NCI-H226 (cell line): Measurements from ENCODE around the gene IGFBP6.

Source experiments
- DNase-seq: peaks from one replicate; pipeline ENCODE4 v3.0.0-alpha.2; 2015

Gene IGFBP6

GRCh38 chr12:53122961-53123468, 25.5 kb downstream of the IGFBP6 start:
- peak; percentile 98 for DNase-seq

DNA sequence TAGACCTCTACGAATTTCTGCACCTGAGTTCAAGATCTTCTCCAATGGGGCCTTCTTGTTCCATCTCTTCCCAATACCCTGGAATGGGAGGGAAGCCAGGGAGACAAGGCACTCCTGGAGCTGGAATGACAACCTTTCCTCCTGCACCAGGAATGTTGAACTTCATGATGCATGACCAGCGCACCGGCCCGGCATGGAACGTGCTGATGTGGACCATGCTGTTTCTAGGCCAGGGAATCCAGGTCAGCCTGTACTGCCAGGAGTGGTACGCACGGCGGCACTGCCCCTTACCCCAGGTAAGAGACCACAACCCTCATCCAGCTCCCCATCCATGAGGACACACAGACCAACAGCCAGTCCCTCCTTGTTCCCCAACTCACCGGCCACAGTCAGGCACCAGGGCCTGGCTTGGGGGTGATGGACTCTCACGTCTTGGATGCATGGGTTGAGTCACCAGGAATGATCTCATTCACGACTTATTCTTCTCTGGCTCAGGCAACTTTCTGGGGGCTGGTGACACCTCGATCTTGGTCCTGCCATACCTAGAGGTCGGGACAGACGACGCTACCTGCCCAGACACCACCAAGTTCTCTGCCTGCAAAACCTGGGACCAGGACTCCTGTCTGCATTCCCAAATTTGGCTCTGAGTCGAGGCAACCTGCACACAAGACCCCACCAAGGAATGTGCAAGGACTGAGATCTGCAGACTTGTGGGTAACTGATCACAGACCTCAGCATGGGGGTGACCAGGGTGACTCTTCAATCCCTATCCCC, 26.3 kb downstream of the IGFBP6 start:
- DNase-seq = peak; percentile 61

GRCh38 chr12:53124352-53124723, 26.9 kb downstream of the IGFBP6 start:
- no peak for DNase-seq

DNA sequence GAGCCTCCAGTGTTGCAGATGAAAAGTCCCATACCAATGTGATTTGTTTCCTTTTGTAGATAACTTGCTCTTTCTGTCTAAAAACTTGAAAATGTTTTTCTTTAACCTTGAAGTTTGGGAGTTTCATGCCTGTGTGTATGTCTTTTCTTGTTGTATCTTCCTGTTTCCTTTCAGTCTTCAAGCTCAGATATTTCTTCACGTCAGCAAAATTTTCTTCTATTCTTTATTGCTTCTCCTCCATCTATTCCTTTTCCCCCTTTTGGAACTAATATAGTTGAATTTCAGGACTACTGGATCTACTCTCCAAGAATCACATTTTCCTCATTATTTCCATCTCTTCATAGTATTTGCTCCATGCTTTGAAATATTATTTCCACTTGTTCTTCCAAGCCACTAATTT, 29.7 kb downstream of the IGFBP6 start:
- DNase-seq = no peak

GRCh38 chr12:53128780-53129569, 31.5 kb downstream of the IGFBP6 start:
- no peak for DNase-seq

DNA sequence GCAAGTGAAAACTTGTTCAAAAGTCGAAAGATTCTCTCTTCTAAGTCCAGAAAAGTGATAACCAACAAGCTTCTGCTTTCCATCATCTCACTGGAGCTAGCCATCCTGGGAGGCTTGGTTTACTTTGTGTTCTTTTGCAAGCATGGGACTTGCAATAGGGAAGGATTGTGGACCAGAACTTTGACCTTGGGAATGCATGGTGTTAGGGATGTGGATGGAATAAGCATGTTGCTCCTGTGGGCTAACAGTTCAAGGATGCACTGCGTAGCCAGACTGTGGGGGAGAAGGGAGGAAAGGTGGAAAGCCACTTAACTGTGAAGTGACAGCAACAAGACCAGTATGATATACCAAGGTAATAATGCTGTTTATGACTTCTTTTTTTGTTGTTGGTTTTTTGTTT, 34.4 kb downstream of the IGFBP6 start:
- no peak for DNase-seq

DNA sequence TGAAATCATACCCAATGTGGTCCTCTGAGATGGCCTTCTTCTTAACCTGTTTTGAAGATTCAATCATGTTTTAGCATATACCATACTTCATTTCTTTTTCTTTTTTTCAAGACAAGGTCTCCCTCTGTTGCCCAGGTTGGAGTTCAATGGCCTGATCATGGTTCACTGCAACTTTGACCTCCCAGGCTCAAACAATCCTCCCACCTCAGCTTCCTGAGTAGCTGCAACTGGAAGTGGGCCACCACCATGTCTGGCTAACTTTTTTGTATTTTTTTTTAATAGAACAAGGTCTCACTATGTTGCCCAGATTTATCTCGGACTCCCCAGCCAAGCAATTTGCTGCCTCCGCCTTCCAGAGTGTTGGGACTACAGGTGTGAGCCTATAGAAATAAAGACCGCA, 36.3 kb downstream of the IGFBP6 start:
- DNase-seq = no peak

- DNase-seq = no peak
Measured at GRCh38 chr12:53143355-53143754, 45.9 kb downstream of the IGFBP6 start.

DNA sequence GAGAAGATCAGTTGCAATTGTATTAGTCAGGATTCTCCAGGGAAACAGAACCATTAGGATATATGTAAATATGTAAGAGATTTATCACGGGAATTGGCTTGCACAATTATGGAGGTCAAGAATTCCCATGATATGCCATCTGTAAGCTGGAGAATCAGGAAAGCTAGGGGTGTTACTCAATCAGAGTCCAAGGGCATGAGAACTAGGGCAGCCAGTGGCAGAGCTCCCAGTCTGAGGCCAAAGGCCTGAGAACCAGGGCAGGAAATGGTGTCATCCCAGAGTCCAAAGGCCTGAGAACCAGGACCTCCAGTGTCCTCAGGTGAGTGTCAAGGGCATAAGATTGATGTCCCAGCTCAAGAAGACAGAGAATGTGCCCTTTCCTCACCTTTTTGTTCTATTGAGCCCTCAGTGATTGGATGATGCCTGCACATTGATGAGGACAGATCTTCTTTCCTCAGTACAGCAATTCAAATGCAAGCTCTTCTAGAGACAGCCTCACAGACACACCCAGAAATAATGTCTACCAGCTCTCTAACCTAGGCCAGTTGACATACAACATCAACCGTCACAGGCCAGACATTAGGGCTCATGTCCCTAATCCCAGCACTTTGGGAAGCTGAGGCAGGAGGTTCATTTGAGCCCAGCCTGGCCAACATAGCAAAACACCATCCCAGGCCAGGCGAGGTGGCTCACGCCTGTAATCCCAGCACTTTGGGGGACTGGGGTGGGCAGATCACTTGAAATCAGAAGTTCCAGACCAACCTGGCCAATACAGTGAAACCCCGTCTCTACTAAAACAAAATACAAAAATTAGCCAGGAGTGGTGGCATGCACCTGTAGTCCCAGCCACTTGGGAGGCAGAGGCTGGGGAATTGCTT, 48.2 kb downstream of the IGFBP6 start:
- peak; percentile 80 for DNase-seq

GRCh38 chr12:53147181-53147580, 49.7 kb downstream of the IGFBP6 start:
- no peak for DNase-seq

DNA sequence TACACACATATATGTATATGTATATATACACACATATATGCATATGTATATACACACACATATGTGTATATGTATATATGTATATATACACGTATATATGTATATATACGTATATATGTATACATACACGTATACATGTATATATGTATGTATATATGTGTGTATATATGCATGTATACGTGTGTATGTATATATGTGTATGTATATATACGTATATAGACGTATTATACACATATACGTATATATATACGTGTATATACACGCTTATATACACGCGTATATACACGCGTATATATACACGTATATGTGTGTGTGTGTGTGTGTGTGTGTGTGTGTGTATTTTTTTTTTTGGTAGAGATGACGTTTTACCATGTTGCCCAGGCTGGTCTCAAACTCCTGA, 50.2 kb downstream of the IGFBP6 start:
- DNase-seq = no peak

GRCh38 chr12:53151039-53151438, 53.6 kb downstream of the IGFBP6 start:
- no peak for DNase-seq
